T-helper 17 cell (primary cell): ENCODE results near the gene IFT52. TPM values are rescaled to one million over a fixed set of nuclear protein-coding genes. Genes with fewer than 3 reads are reported as not detected.

ENCODE experiments used
- ATAC-seq: fragments of 150-1000 bp; cut with Tn5 transposase; 2 replicates; pipeline ENCODE4 v1.10.0; 2021; ENCODE audit warnings: mild to moderate bottlenecking, moderate library complexity
- DNase-seq, 3 donors: peaks; one replicate each; pipeline versions ENCODE4 v3.0.0 to v3.0.0-alpha.2; 2020 to 2021
- H3K9me3 ChIP-seq: one replicate; pipeline ENCODE4 v1.7.0; 2013; ENCODE audit warnings: low read length, mild to moderate bottlenecking; ENCODE audit not compliant: control insufficient read depth, poor library complexity, severe bottlenecking
- H3K27ac Mint-ChIP-seq: one replicate; pipeline ENCODE4 v1.8.0; 2022; ENCODE audit warnings: mild to moderate bottlenecking, moderate library complexity, mixed read lengths
- H3K27me3 Mint-ChIP-seq: one replicate; pipeline ENCODE4 v1.8.0; 2022; ENCODE audit warnings: mixed read lengths
- H3K36me3 Mint-ChIP-seq: one replicate; pipeline ENCODE4 v1.8.0; 2022; ENCODE audit warnings: low read depth, mixed read lengths
- H3K4me1 Mint-ChIP-seq: one replicate; pipeline ENCODE4 v1.8.0; 2022; ENCODE audit warnings: mild to moderate bottlenecking, mixed read lengths
- H3K4me3 Mint-ChIP-seq: one replicate; pipeline ENCODE4 v1.8.0; 2022; ENCODE audit warnings: mild to moderate bottlenecking, moderate library complexity, mixed read lengths
- total RNA-seq, 4 donors: library from RNA in 2 of 4; stranded (reverse) in 2 of 4; gene quantifications; one replicate each; pipeline ENCODE4 v1.2.3 and lab custom pipeline; 2022 to 2026

Gene IFT52
- total RNA-seq (10 to 100 TPM; 13.6 to 15.5 TPM), total RNA-seq (lab: John Stamatoyannopoulos, UW) (15.5 to 23.9 reads per million in 2 donors)

GRCh38 chr20:43590392-43591303 lies at the start of gene IFT52:
Gene IFT52, plus strand, starts transcription at chr20:43590937. Its CDS starts 3,762 bp downstream, at chr20:43594699.
- Mint-ChIP-seq H3K27me3 (peaks cover 6% of the 10 kb centered on the region), H3K36me3 (no peaks in the 10 kb centered on the region), H3K27ac (peak within 1 kb of the TSS; percentile 94), H3K4me3 (peak within 1 kb of the TSS; percentile 95), H3K4me1 (peaks cover 18% of the 10 kb centered on the region)
- DNase-seq, result peak; percentile 75 to 80 (median 76)
- ATAC-seq, result peak; percentile 98
- H3K9me3 ChIP-seq, result no peaks in the 10 kb centered on the region

GRCh38 chr20:43541214-43541613 lies 49.5 kb upstream of the IFT52 start:
- no peak overlapping the region for H3K27ac Mint-ChIP-seq
- no peaks in the 10 kb centered on the region for H3K9me3 ChIP-seq
- no peak for ATAC-seq
- H3K36me3 Mint-ChIP-seq, result peaks cover 9% of the 10 kb centered on the region
- no peak for DNase-seq
- H3K4me1 Mint-ChIP-seq, result peaks cover 3% of the 10 kb centered on the region
- H3K4me3 Mint-ChIP-seq, result no peak overlapping the region
- H3K27me3 Mint-ChIP-seq, result no peaks in the 10 kb centered on the region

- no peak for DNase-seq
- no peaks in the 10 kb centered on the region for H3K9me3 ChIP-seq
- no peak for ATAC-seq
- no peak overlapping the region for H3K4me3 Mint-ChIP-seq
- H3K4me1 Mint-ChIP-seq, result peaks cover 3% of the 10 kb centered on the region
- peaks cover 9% of the 10 kb centered on the region for H3K36me3 Mint-ChIP-seq
- H3K27me3 Mint-ChIP-seq, result no peaks in the 10 kb centered on the region
- H3K27ac Mint-ChIP-seq, result no peak overlapping the region
Measured at GRCh38 chr20:43542161-43542560, 48.6 kb upstream of the IFT52 start.

GRCh38 chr20:43542674-43543073 lies 48.1 kb upstream of the IFT52 start:
- no peaks in the 10 kb centered on the region for H3K9me3 ChIP-seq
- Mint-ChIP-seq H3K27me3 (no peaks in the 10 kb centered on the region), H3K27ac (no peak overlapping the region), H3K4me1 (peaks cover 3% of the 10 kb centered on the region), H3K36me3 (peaks cover 12% of the 10 kb centered on the region), H3K4me3 (no peak overlapping the region)
- DNase-seq (no peak), ATAC-seq (no peak)

- H3K36me3 Mint-ChIP-seq, result peaks cover 16% of the 10 kb centered on the region
- ATAC-seq, result no peak
- H3K4me1 Mint-ChIP-seq, result peaks cover 3% of the 10 kb centered on the region
- H3K27ac Mint-ChIP-seq, result no peak overlapping the region
- no peaks in the 10 kb centered on the region for H3K27me3 Mint-ChIP-seq
- no peak for DNase-seq
- H3K4me3 Mint-ChIP-seq, result no peak overlapping the region
- no peaks in the 10 kb centered on the region for H3K9me3 ChIP-seq
Measured at GRCh38 chr20:43543138-43543537, 47.6 kb upstream of the IFT52 start.

- no peak for DNase-seq
- H3K4me1 Mint-ChIP-seq, result no peaks in the 10 kb centered on the region
- H3K36me3 Mint-ChIP-seq, result peaks cover 14% of the 10 kb centered on the region
- no peak overlapping the region for H3K4me3 Mint-ChIP-seq
- no peak overlapping the region for H3K27ac Mint-ChIP-seq
- H3K27me3 Mint-ChIP-seq, result no peaks in the 10 kb centered on the region
- no peak for ATAC-seq
- no peaks in the 10 kb centered on the region for H3K9me3 ChIP-seq
Measured at GRCh38 chr20:43544501-43544900, 46.2 kb upstream of the IFT52 start.

GRCh38 chr20:43545837-43546578 lies 44.7 kb upstream of the IFT52 start:
- no peak for ATAC-seq
- H3K9me3 ChIP-seq, result no peaks in the 10 kb centered on the region
- H3K4me1 Mint-ChIP-seq, result no peaks in the 10 kb centered on the region
- H3K4me3 Mint-ChIP-seq, result no peak overlapping the region
- no peaks in the 10 kb centered on the region for H3K27me3 Mint-ChIP-seq
- no peak for DNase-seq
- H3K27ac Mint-ChIP-seq, result no peak overlapping the region
- H3K36me3 Mint-ChIP-seq, result peaks cover 14% of the 10 kb centered on the region

- Mint-ChIP-seq H3K36me3 (peaks cover 18% of the 10 kb centered on the region), H3K27me3 (no peaks in the 10 kb centered on the region), H3K4me1 (no peaks in the 10 kb centered on the region), H3K27ac (no peak overlapping the region), H3K4me3 (no peak overlapping the region)
- H3K9me3 ChIP-seq, result no peaks in the 10 kb centered on the region
- no peak for DNase-seq
- no peak for ATAC-seq
Measured at GRCh38 chr20:43548273-43548880, 42.4 kb upstream of the IFT52 start.

- DNase-seq (no peak), ATAC-seq (no peak)
- H3K4me1 Mint-ChIP-seq, result no peaks in the 10 kb centered on the region
- H3K9me3 ChIP-seq, result no peaks in the 10 kb centered on the region
- H3K27ac Mint-ChIP-seq, result no peak overlapping the region
- H3K27me3 Mint-ChIP-seq, result no peaks in the 10 kb centered on the region
- peaks cover 13% of the 10 kb centered on the region for H3K36me3 Mint-ChIP-seq
- no peak overlapping the region for H3K4me3 Mint-ChIP-seq
Measured at GRCh38 chr20:43549416-43550065, 41.2 kb upstream of the IFT52 start.

- H3K27me3 Mint-ChIP-seq, result no peaks in the 10 kb centered on the region
- H3K36me3 Mint-ChIP-seq, result peaks cover 13% of the 10 kb centered on the region
- H3K4me1 Mint-ChIP-seq, result no peaks in the 10 kb centered on the region
- H3K27ac Mint-ChIP-seq, result no peak overlapping the region
- ATAC-seq, result no peak
- DNase-seq, result no peak
- H3K4me3 Mint-ChIP-seq, result peak overlapping the region; percentile 12
- no peaks in the 10 kb centered on the region for H3K9me3 ChIP-seq
Measured at GRCh38 chr20:43550456-43550855, 40.3 kb upstream of the IFT52 start.

- Mint-ChIP-seq H3K27ac (no peak overlapping the region), H3K36me3 (peaks cover 8% of the 10 kb centered on the region), H3K4me3 (no peak overlapping the region), H3K4me1 (peaks cover 3% of the 10 kb centered on the region), H3K27me3 (peaks cover 7% of the 10 kb centered on the region)
- DNase-seq, result no peak
- H3K9me3 ChIP-seq, result no peaks in the 10 kb centered on the region
- ATAC-seq, result no peak
Measured at GRCh38 chr20:43554369-43554768, 36.4 kb upstream of the IFT52 start.

GRCh38 chr20:43558412-43559146 lies 32.2 kb upstream of the IFT52 start, which contains the start of gene SGK2:
Gene SGK2, plus strand, starts transcription at chr20:43559027. Its CDS starts 7,469 bp downstream, at chr20:43566496.
- H3K27ac Mint-ChIP-seq, result no peak within 1 kb of the TSS
- DNase-seq (no peak), ATAC-seq (no peak)
- peak within 1 kb of the TSS; percentile 60 for H3K4me3 Mint-ChIP-seq
- peaks cover 9% of the 10 kb centered on the region for H3K36me3 Mint-ChIP-seq
- no peaks in the 10 kb centered on the region for H3K9me3 ChIP-seq
- peaks cover 9% of the 10 kb centered on the region for H3K27me3 Mint-ChIP-seq
- peaks cover 8% of the 10 kb centered on the region for H3K4me1 Mint-ChIP-seq
